Measurements from ENCODE around the gene ELAVL1.

The ELAVL1 gene

GRCh38 chr19:7913652-7914051 lies 91.8 kb downstream of the ELAVL1 start:
- no peak for TF ChIP-seq CTCF (IDR thresholded peaks at IDR 0.05; ENCODE audit: low read depth, low read length)

GRCh38 chr19:7912697-7913564 lies 92.5 kb downstream of the ELAVL1 start:
- TF ChIP-seq CTCF (IDR thresholded peaks at IDR 0.05; ENCODE audit: low read depth, low read length): no peak
- no peak overlapping the region for H3K4me3 ChIP-seq (ENCODE audit: low read depth, low read length)

More at GRCh38 chr19:7913652-7914051, 91.8 kb downstream of the ELAVL1 start:
- no peak overlapping the region for H3K4me3 ChIP-seq (ENCODE audit: low read depth, low read length)

GRCh38 chr19:7912144-7912696 lies 93.2 kb downstream of the ELAVL1 start:
- no peak for TF ChIP-seq CTCF (IDR thresholded peaks at IDR 0.05; ENCODE audit: low read depth, low read length)
- no peak overlapping the region for H3K4me3 ChIP-seq (ENCODE audit: low read depth, low read length)

- no peak overlapping the region for H3K4me3 ChIP-seq (ENCODE audit: low read depth, low read length)
- no peak for TF ChIP-seq CTCF (IDR thresholded peaks at IDR 0.05; ENCODE audit: low read depth, low read length)
These were observed 93.8 kb downstream of the ELAVL1 start for GRCh38 chr19:7911508-7912143.

- no peak for TF ChIP-seq CTCF (IDR thresholded peaks at IDR 0.05; ENCODE audit: low read depth, low read length)
- H3K4me3 ChIP-seq (ENCODE audit: low read depth, low read length): no peak overlapping the region
These were observed 94.9 kb downstream of the ELAVL1 start for GRCh38 chr19:7910321-7911161.

- H3K4me3 ChIP-seq (ENCODE audit: low read depth, low read length): no peak overlapping the region
- no peak for TF ChIP-seq CTCF (IDR thresholded peaks at IDR 0.05; ENCODE audit: low read depth, low read length)
These were observed 95.9 kb downstream of the ELAVL1 start for GRCh38 chr19:7909471-7910067.

Data from WI38 (cell line).